ENCODE data around the gene SFRP4.

SFRP4 gene

GRCh38 chr7:37923996-37924395, 7.4 kb upstream of the SFRP4 start:
- Mint-ChIP-seq H3K27ac (no peak overlapping the region), H3K9me3 (peaks cover 11% of the 10 kb centered on the region), H3K27me3 (ENCODE audit: low read depth, poor library complexity) (peaks cover 31% of the 10 kb centered on the region), H3K4me3 (no peak overlapping the region), H3K4me1 (peaks cover 11% of the 10 kb centered on the region), H3K36me3 (ENCODE audit: low read depth) (no peaks in the 10 kb centered on the region)
- no peak for TF ChIP-seq CTCF (IDR thresholded peaks at IDR 0.05)
- no peak for DNase-seq

- Mint-ChIP-seq H3K9me3 (peaks cover 11% of the 10 kb centered on the region), H3K4me1 (peaks cover 18% of the 10 kb centered on the region), H3K27ac (no peak overlapping the region)
Observed at GRCh38 chr7:37921876-37922275, 5.3 kb upstream of the SFRP4 start.

GRCh38 chr7:37920849-37921805, 4.5 kb upstream of the SFRP4 start:
- Mint-ChIP-seq H3K9me3 (peaks cover 11% of the 10 kb centered on the region), H3K27ac (no peak overlapping the region), H3K27me3 (ENCODE audit: low read depth, poor library complexity) (peaks cover 60% of the 10 kb centered on the region), H3K4me1 (peaks cover 18% of the 10 kb centered on the region), H3K4me3 (peak overlapping the region; percentile 86), H3K36me3 (ENCODE audit: low read depth) (no peaks in the 10 kb centered on the region)
- no peak for TF ChIP-seq CTCF (IDR thresholded peaks at IDR 0.05)
- peak; percentile 56 for DNase-seq

More at GRCh38 chr7:37921876-37922275, 5.3 kb upstream of the SFRP4 start:
- Mint-ChIP-seq H3K27me3 (ENCODE audit: low read depth, poor library complexity) (peaks cover 52% of the 10 kb centered on the region), H3K36me3 (ENCODE audit: low read depth) (no peaks in the 10 kb centered on the region), H3K4me3 (peak overlapping the region; percentile 82)
- no peak for DNase-seq
- TF ChIP-seq CTCF (IDR thresholded peaks at IDR 0.05): no peak

GRCh38 chr7:37920305-37920848, 3.8 kb upstream of the SFRP4 start, which contains the start of gene EPDR1:
Gene EPDR1, plus strand, starts transcription at chr7:37920640. Its CDS starts 300 bp downstream, at chr7:37920940.
- no peaks in the 10 kb centered on the region for H3K36me3 Mint-ChIP-seq (ENCODE audit: low read depth)
- peak within 1 kb of the TSS; percentile 86 for H3K4me3 Mint-ChIP-seq
- no peak within 1 kb of the TSS for H3K27ac Mint-ChIP-seq
- peaks cover 67% of the 10 kb centered on the region for H3K27me3 Mint-ChIP-seq (ENCODE audit: low read depth, poor library complexity)
- H3K4me1 Mint-ChIP-seq: peaks cover 18% of the 10 kb centered on the region
- no peak for TF ChIP-seq CTCF (IDR thresholded peaks at IDR 0.05)
- peak; percentile 61 for DNase-seq
- peaks cover 9% of the 10 kb centered on the region for H3K9me3 Mint-ChIP-seq

- DNase-seq: no peak
- Mint-ChIP-seq H3K4me3 (no peak overlapping the region), H3K9me3 (no peaks in the 10 kb centered on the region), H3K27me3 (ENCODE audit: low read depth, poor library complexity) (peaks cover 86% of the 10 kb centered on the region), H3K27ac (no peak overlapping the region), H3K36me3 (ENCODE audit: low read depth) (no peaks in the 10 kb centered on the region), H3K4me1 (peaks cover 18% of the 10 kb centered on the region)
- TF ChIP-seq CTCF (IDR thresholded peaks at IDR 0.05): no peak
Observed at GRCh38 chr7:37918526-37918925, 1.9 kb upstream of the SFRP4 start.
